HL-60 (cell line): ENCODE results near the gene ERC2.

Source experiments
- CTCF ChIP-seq: IDR thresholded peaks from one replicate; pipeline ENCODE4 v1.5.1; 2011; ENCODE audit warnings: low read length, control low read depth, inconsistent platforms; ENCODE audit not compliant: insufficient read depth
- POLR2AphosphoS5 ChIP-seq: IDR thresholded peaks from 2 replicates; pipeline ENCODE4 v1.6.1; 2012; ENCODE audit warnings: low read depth

- TF ChIP-seq CTCF = no peak
- TF ChIP-seq POLR2AphosphoS5 = no peak
These were observed 193.1 kb downstream of the ERC2 start for GRCh38 chr3:56275120-56275519.
